Nephron (organoid): ENCODE results near the gene STOX2.
"Not testable (repeated sequence)": the region's sequence is repeated elsewhere in the genome, so short reads cannot be mapped to it uniquely, and the experiment has no call there.

Source experiments
- H3K27ac Mint-ChIP-seq, 3 experiments: 2 replicates each; pipeline ENCODE4 v1.8.0; 2020; ENCODE audit warnings: mixed read lengths in 3 of 3, mild to moderate bottlenecking in 2 of 3, moderate library complexity in 1 of 3
- H3K27me3 Mint-ChIP-seq: 2 replicates; pipeline ENCODE4 v1.8.0; 2021; ENCODE audit warnings: low read depth, mild to moderate bottlenecking, moderate library complexity, mixed read lengths
- H3K36me3 Mint-ChIP-seq: 2 replicates; pipeline ENCODE4 v1.8.0; 2020; ENCODE audit warnings: low read depth, mixed read lengths
- H3K4me1 Mint-ChIP-seq: 2 replicates; pipeline ENCODE4 v1.8.0; 2020; ENCODE audit warnings: mixed read lengths
- H3K4me3 Mint-ChIP-seq, 3 experiments: 2 replicates each; pipeline ENCODE4 v1.8.0; 2020; ENCODE audit warnings: mild to moderate bottlenecking in 3 of 3, mixed read lengths in 3 of 3, moderate library complexity in 2 of 3
- H3K9me3 Mint-ChIP-seq: 2 replicates; pipeline ENCODE4 v1.8.0; 2020; ENCODE audit warnings: mixed read lengths
- TF ChIP-seq, protein P1 (sequence below), 3 experiments: fragments of 200-600 bp; sonication (generic); IDR thresholded peaks; one replicate each; pipeline ENCODE4 v1.5.0; 2021; ENCODE audit warnings: antibody characterized with exemption in 3 of 3; ENCODE audit not compliant: unreplicated experiment in 3 of 3

The STOX2 gene

DNA sequence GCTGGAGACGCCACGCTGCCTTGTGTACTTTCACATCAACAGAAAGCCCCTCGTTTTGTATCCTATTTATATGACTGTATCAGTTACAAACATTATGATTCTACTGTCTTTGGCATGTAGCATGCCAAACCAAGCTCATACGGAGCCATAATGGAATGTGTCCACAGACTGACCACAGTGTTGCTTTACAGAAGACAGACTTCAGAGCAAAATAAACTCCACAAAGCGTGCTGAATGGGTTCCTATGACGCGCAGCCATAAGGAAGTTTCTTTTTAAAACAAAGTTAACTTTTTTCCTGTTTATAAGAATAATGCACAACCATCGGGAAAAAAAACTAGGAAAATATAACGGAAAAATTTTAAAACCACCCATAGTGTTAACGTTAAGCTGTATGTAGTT is 136.0 kb downstream of the STOX2 start:
- Mint-ChIP-seq H3K4me1 (peaks cover 30% of the 10 kb centered on the region), H3K9me3 (peaks cover 30% of the 10 kb centered on the region), H3K27me3 (no peaks in the 10 kb centered on the region), H3K27ac (no peak overlapping the region), H3K36me3 (peaks cover 15% of the 10 kb centered on the region), H3K4me3 (no peak overlapping the region)
- TF ChIP-seq, protein P1, sequence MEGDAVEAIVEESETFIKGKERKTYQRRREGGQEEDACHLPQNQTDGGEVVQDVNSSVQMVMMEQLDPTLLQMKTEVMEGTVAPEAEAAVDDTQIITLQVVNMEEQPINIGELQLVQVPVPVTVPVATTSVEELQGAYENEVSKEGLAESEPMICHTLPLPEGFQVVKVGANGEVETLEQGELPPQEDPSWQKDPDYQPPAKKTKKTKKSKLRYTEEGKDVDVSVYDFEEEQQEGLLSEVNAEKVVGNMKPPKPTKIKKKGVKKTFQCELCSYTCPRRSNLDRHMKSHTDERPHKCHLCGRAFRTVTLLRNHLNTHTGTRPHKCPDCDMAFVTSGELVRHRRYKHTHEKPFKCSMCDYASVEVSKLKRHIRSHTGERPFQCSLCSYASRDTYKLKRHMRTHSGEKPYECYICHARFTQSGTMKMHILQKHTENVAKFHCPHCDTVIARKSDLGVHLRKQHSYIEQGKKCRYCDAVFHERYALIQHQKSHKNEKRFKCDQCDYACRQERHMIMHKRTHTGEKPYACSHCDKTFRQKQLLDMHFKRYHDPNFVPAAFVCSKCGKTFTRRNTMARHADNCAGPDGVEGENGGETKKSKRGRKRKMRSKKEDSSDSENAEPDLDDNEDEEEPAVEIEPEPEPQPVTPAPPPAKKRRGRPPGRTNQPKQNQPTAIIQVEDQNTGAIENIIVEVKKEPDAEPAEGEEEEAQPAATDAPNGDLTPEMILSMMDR (IDR thresholded peaks at IDR 0.05; ENCODE audit: unreplicated experiment in 3 of 3): no peak

GRCh38 chr4:184046148-184046547 is 141.0 kb downstream of the STOX2 start:
- peaks cover 52% of the 10 kb centered on the region for H3K9me3 Mint-ChIP-seq
- TF ChIP-seq, protein P1 (IDR thresholded peaks at IDR 0.05; ENCODE audit: unreplicated experiment in 3 of 3): no peak
- H3K36me3 Mint-ChIP-seq: peaks cover 39% of the 10 kb centered on the region
- no peak overlapping the region for H3K4me3 Mint-ChIP-seq
- no peak overlapping the region for H3K27ac Mint-ChIP-seq
- no peaks in the 10 kb centered on the region for H3K4me1 Mint-ChIP-seq
- no peaks in the 10 kb centered on the region for H3K27me3 Mint-ChIP-seq

DNA sequence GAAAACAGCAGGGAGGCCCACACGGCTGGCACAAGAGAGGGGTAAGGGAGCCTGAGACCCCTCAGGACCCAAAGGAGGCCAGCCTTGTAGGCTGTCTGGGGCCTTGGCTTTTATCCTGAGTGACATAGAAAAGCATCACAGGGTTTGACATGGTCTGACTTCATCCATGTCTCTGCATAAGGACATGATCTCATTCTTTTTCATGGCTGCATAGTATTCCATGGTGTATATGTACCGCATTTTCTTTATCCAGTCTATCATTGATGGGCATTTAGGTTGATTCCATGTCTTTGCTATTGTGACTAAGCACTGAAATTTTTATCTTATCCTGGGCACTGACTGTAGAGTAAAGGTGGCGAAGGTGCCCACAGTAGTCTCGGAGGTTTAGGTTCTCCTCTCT is 146.2 kb downstream of the STOX2 start:
- Mint-ChIP-seq H3K9me3 (peaks cover 26% of the 10 kb centered on the region), H3K36me3 (peaks cover 23% of the 10 kb centered on the region)
- H3K4me1 Mint-ChIP-seq, H3K27ac Mint-ChIP-seq, H3K4me3 Mint-ChIP-seq, H3K27me3 Mint-ChIP-seq: not testable (repeated sequence)

GRCh38 chr4:184052616-184053015 is 147.5 kb downstream of the STOX2 start:
- Mint-ChIP-seq H3K4me3 (no peak overlapping the region), H3K9me3 (peaks cover 16% of the 10 kb centered on the region), H3K4me1 (no peaks in the 10 kb centered on the region), H3K27me3 (no peaks in the 10 kb centered on the region), H3K36me3 (peaks cover 13% of the 10 kb centered on the region), H3K27ac (no peak overlapping the region)
- TF ChIP-seq, protein P1 (IDR thresholded peaks at IDR 0.05; ENCODE audit: unreplicated experiment in 3 of 3): no peak

- H3K27ac Mint-ChIP-seq: no peak overlapping the region
- H3K27me3 Mint-ChIP-seq: no peaks in the 10 kb centered on the region
- peaks cover 8% of the 10 kb centered on the region for H3K36me3 Mint-ChIP-seq
- peaks cover under 1% of the 10 kb centered on the region for H3K4me1 Mint-ChIP-seq
- peaks cover 11% of the 10 kb centered on the region for H3K9me3 Mint-ChIP-seq
- TF ChIP-seq, protein P1 (IDR thresholded peaks at IDR 0.05; ENCODE audit: unreplicated experiment in 3 of 3): no peak
- H3K4me3 Mint-ChIP-seq: no peak overlapping the region
Observed at GRCh38 chr4:184053434-184053833, 148.3 kb downstream of the STOX2 start.

GRCh38 chr4:184056877-184057276 is 151.8 kb downstream of the STOX2 start:
- peaks cover 7% of the 10 kb centered on the region for H3K4me1 Mint-ChIP-seq
- TF ChIP-seq, protein P1 (IDR thresholded peaks at IDR 0.05; ENCODE audit: unreplicated experiment in 3 of 3): no peak
- no peaks in the 10 kb centered on the region for H3K36me3 Mint-ChIP-seq
- H3K9me3 Mint-ChIP-seq: peaks cover 2% of the 10 kb centered on the region
- H3K27me3 Mint-ChIP-seq: peaks cover 5% of the 10 kb centered on the region
- H3K4me3 Mint-ChIP-seq: no peak overlapping the region
- H3K27ac Mint-ChIP-seq: no peak overlapping the region
